Right cardiac atrium (tissue), 5 donors: ENCODE measurements around the gene SLC4A1. TPM values are rescaled to one million over a fixed set of nuclear protein-coding genes. Genes with fewer than 3 reads are reported as not detected.

Source experiments
- ATAC-seq, 2 donors: fragments of 200-7000 bp; cut with Tn5 transposase; one replicate each; pipeline versions ENCODE4 v1.8.0 to v1.9.1; 2020; ENCODE audit warnings: moderate library complexity in 2 of 2, mild to moderate bottlenecking in 1 of 2
- DNase-seq, 3 donors: peaks; one replicate each; pipeline ENCODE4 v3.0.0-alpha.2; 2020
- H3K27ac ChIP-seq: one replicate; pipeline ENCODE4 v1.5.1; 2013; ENCODE audit warnings: mild to moderate bottlenecking, low read length, control low read depth, moderate library complexity
- H3K27me3 ChIP-seq: one replicate; pipeline ENCODE4 v1.6.1; 2013; ENCODE audit not compliant: control insufficient read depth, insufficient read depth
- H3K4me1 ChIP-seq: one replicate; pipeline ENCODE4 v1.6.1; 2013; ENCODE audit warnings: low read length; ENCODE audit not compliant: control insufficient read depth, insufficient read depth
- H3K4me3 ChIP-seq: one replicate; pipeline ENCODE4 v1.5.1; 2013; ENCODE audit warnings: low read length, control low read depth
- H3K9me3 ChIP-seq: one replicate; pipeline ENCODE4 v1.6.1; 2013; ENCODE audit warnings: low read length; ENCODE audit not compliant: control insufficient read depth
- WGBS: extraction: QIAGEN DNeasy Blood & Tissue Kit; methylation state at CpG from one replicate; pipeline ENCODE4 v1.1.7; 2013; 5-methylcytosine and 5-hydroxymethylcytosine counted together
- intact Hi-C, 4 donors: fragments of 100-400 bp; cut with DNase I; formaldehyde crosslinking; loops; one replicate each; pipeline versions ENCODE4 v1.11.0 to v1.14.0; 2022 to 2023
- long read RNA-seq, 4 donors: library from polyadenylated mRNA; unstranded; transcript quantifications; one replicate each; pipeline ENCODE4 v2.0.0, GENCODE V29; 2020 to 2021
- polyA plus RNA-seq: library from polyadenylated mRNA; stranded (reverse); fragments of 200-250 nt; gene quantifications from one replicate; pipeline ENCODE4 v1.2.3, GENCODE V29; 2013
- total RNA-seq, 4 donors: library from RNA; stranded (reverse); fragmentation: NEBNext Ultra II Directional; extraction: Animal tissue kit (Norgen Biotek cat#: 25700); gene quantifications; one replicate each; pipeline ENCODE4 v1.2.1, GENCODE V29; 2021
- donor health status: healthy with polysubstance abuse.
- donor health status: DM: no; HTN: yes; CAD: no.
- donor health status: DM: no; HTN: no; CAD: no.
- donor health status: DM: no; HTN: yes; CAD: no; lungs with severe emphysema.
- donor health status: DM: yes; HTN: yes; CAD: no.

Gene SLC4A1
- total RNA-seq (under 1 TPM in 3 of 4 donors, not detected in 1; 0.31 to 0.72 (median 0.46) TPM), polyA plus RNA-seq (0.16 TPM)
- long read RNA-seq, donor 1 = 0 reads
- long read RNA-seq, donor 2 = 0 reads
- long read RNA-seq, donor 3, partial matches to known transcripts = 1 of 1 reads
- long read RNA-seq, donor 3, other reads (novel, unspliced or antisense) = 0 of 1 reads
- long read RNA-seq, donor 4 = 0 reads

GRCh38 chr17:44267818-44268490 is at the start of gene SLC4A1:
Gene SLC4A1, minus strand, starts transcription at chr17:44268135. Its CDS starts 5,269 bp downstream, at chr17:44262866.
- H3K4me3 ChIP-seq = no peak within 1 kb of the TSS
- H3K27me3 ChIP-seq = no peaks in the 10 kb centered on the region
- no peaks in the 10 kb centered on the region for H3K4me1 ChIP-seq
- 84% methylated on average over 14 of the region's 14 CpGs for WGBS
- H3K27ac ChIP-seq = no peak within 1 kb of the TSS
- intact Hi-C loops = no loop called here
- H3K9me3 ChIP-seq = no peaks in the 10 kb centered on the region
- DNase-seq (no peak), ATAC-seq (no peak)

GRCh38 chr17:44317545-44317944 is 49.6 kb upstream of the SLC4A1 start:
- WGBS = 80% methylated on average over 6 of the region's 6 CpGs
- Histone ChIP-seq H3K27me3 (no peaks in the 10 kb centered on the region), H3K27ac (no peak overlapping the region), H3K4me3 (no peak overlapping the region), H3K4me1 (no peaks in the 10 kb centered on the region), H3K9me3 (no peaks in the 10 kb centered on the region)
- intact Hi-C loops = no loop called here
- ATAC-seq = no peak
- DNase-seq = peak in 1 of 3 donors; percentile 7

DNA sequence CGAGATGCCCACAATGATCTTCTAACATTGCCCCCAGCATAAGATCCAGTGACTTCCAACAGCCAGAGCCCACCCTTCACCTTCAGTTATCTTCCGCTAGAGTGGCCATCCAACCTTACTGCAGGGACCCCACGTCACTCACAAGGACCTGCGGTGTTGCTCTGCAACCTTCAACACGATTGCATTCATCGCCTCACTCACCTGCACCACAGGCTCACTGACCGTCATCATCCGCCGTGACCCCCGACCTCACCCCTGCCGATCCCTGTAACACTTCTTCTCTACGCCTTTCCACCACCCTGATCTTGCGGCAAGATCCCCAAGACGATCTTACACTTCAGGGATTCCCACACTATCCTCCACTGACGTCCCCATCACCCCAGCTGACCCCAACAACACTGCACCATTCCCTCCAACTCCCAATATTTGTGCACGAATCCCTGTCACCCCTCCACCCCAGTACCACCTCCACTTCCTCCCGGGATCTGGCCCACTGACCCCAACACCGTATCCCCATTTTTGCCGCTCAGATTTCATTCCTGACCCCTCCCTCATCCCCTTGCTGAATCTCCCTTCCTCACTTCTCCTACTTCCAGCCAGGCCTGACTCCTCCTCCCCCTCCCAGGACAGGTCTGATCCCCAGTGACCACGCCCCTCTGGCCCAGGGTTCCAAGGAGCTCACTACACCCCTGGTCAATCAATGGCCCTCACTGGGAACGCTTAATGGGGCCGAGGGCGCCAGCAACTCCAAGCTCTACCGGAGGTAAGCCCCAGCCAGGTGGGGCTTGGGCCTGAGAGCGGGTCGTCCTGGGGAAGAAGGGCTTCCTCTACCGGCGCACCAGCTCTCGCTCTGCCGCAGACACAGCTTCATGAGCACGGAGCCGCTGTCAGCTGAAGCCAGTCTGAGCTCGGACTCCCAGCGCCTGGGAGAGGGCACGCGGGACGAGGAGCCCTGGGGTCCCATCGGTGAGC is 48.1 kb upstream of the SLC4A1 start:
- intact Hi-C loops = no loop called here
- no peaks in the 10 kb centered on the region for H3K27me3 ChIP-seq
- peak in 1 of 3 donors; percentile 52 for DNase-seq

GRCh38 chr17:44314869-44315661 is 47.1 kb upstream of the SLC4A1 start:
- WGBS = 1% methylated on average over 81 of the region's 81 CpGs
- H3K9me3 ChIP-seq = no peaks in the 10 kb centered on the region
- DNase-seq (no peak), ATAC-seq (no peak)
- intact Hi-C loops = no loop called here
- H3K4me3 ChIP-seq = peak overlapping the region; percentile 37
- no peak overlapping the region for H3K27ac ChIP-seq
- H3K4me1 ChIP-seq = no peaks in the 10 kb centered on the region
- H3K27me3 ChIP-seq = no peaks in the 10 kb centered on the region

More for the DNA sequence above, 48.1 kb upstream of the SLC4A1 start:
- Histone ChIP-seq H3K4me1 (no peaks in the 10 kb centered on the region), H3K9me3 (no peaks in the 10 kb centered on the region), H3K4me3 (no peak overlapping the region), H3K27ac (no peak overlapping the region)
- no peak for ATAC-seq
- WGBS = 7% methylated on average over 38 of the region's 38 CpGs

GRCh38 chr17:44314524-44314868 is 46.6 kb upstream of the SLC4A1 start:
- Histone ChIP-seq H3K4me1 (no peaks in the 10 kb centered on the region), H3K27me3 (no peaks in the 10 kb centered on the region), H3K4me3 (no peak overlapping the region), H3K27ac (no peak overlapping the region), H3K9me3 (no peaks in the 10 kb centered on the region)
- WGBS = 31% methylated on average over 11 of the region's 11 CpGs
- intact Hi-C loops = no loop called here
- no peak for ATAC-seq
- no peak for DNase-seq

GRCh38 chr17:44314031-44314430 is 46.1 kb upstream of the SLC4A1 start:
- intact Hi-C loops = no loop called here
- no peaks in the 10 kb centered on the region for H3K9me3 ChIP-seq
- H3K27ac ChIP-seq = no peak overlapping the region
- WGBS = 76% methylated on average over 7 of the region's 7 CpGs
- no peak for DNase-seq
- H3K27me3 ChIP-seq = no peaks in the 10 kb centered on the region
- H3K4me1 ChIP-seq = no peaks in the 10 kb centered on the region
- H3K4me3 ChIP-seq = no peak overlapping the region
- ATAC-seq = no peak

- ATAC-seq = no peak
- no peaks in the 10 kb centered on the region for H3K4me1 ChIP-seq
- DNase-seq = no peak
- H3K4me3 ChIP-seq = no peak overlapping the region
- H3K9me3 ChIP-seq = no peaks in the 10 kb centered on the region
- H3K27ac ChIP-seq = no peak overlapping the region
- WGBS = 66% methylated on average over 16 of the region's 17 CpGs
- H3K27me3 ChIP-seq = no peaks in the 10 kb centered on the region
- intact Hi-C loops = no loop called here
These were observed 44.6 kb upstream of the SLC4A1 start for GRCh38 chr17:44312396-44313104.

DNA sequence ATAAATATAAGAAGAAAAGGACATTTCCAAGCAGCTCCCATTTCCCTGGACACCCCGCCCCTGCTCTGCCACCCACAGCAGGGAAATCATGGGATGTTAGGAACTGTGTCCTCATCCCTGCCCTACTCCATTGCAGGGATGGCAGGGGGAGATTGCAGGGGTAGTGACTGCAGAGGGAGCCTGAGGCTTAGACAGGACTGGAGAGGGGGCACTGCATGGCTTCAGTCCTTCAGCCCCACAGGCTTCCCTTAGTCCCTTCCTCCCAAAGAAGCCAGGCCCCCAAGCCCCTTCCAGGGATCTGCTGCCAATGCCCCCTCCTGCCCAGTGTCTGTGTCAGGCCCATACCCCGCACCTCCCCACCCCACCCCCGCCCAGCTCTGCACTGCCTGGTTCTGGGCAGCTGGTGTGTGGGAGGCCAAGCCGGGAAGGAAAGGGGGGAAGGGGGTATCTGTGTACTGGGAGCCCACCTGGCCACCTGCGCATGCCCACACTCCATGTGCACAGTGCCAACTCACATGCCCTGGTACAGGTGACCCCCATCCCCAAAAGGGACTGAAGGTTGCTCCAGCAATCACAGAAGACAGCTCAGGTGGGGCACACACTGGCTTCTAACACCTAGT is 43.7 kb upstream of the SLC4A1 start:
- H3K4me1 ChIP-seq = no peaks in the 10 kb centered on the region
- no peaks in the 10 kb centered on the region for H3K27me3 ChIP-seq
- ATAC-seq (no peak), DNase-seq (no peak)
- no peak overlapping the region for H3K27ac ChIP-seq
- intact Hi-C loops = no loop called here
- H3K4me3 ChIP-seq = no peak overlapping the region
- 73% methylated on average over 5 of the region's 5 CpGs for WGBS
- no peaks in the 10 kb centered on the region for H3K9me3 ChIP-seq

DNA sequence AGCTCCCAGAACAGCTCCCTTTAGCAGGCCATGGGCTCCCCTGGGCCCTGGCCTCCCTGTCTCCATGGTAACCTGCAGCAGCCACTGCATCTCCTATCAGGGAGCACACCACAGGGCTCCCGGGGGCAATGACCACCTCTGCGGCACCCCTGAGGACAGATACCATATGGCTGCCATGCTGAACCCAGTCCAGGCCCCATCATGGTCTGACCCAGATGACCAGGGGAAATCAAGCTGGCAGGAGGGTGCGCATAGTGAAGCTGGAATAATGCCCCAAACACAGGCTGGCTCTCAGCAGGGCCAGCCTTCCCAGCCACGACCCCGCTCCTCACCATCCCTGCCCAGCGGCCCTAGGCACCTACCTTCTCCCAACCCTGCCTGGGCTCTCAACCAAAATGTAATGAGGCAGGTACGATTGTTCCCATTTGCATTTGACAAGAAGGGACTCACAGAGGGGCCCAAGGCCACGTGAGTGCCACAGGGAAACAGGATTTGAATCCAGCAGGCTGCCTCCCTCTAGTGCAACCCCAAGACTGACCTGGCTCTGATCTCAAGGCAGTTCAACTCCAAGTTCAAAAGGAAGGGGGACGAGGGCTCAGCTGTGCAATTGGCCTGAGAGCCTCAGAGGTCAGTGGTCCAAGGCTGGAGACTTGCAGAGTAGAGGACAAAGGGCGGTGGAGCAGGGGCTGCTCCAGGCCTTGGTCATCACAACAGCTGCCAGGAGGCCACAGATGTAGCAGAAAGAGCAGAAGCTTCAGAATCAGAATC is 42.9 kb upstream of the SLC4A1 start:
- no peak for ATAC-seq
- Histone ChIP-seq H3K4me1 (no peaks in the 10 kb centered on the region), H3K9me3 (no peaks in the 10 kb centered on the region), H3K27ac (no peak overlapping the region), H3K27me3 (no peaks in the 10 kb centered on the region), H3K4me3 (no peak overlapping the region)
- intact Hi-C loops = no loop called here
- no peak for DNase-seq
- 68% methylated on average over 10 of the region's 10 CpGs for WGBS
